ENCODE data around the gene INTS3. TPM values are rescaled to one million over a fixed set of nuclear protein-coding genes. Genes with fewer than 3 reads are reported as not detected.

Gene INTS3
- total and polyA plus RNA-seq, 2 of the 8 experiments (the other 6 are each of a cell fraction or from before 2014, with no cell fraction given), result 66.8 to 93.2 TPM

- H4K5ac ChIP-seq (ENCODE audit: insufficient read length, low read depth, low read length), result no peak overlapping the region
These were observed 74.2 kb downstream of the INTS3 start for GRCh38 chr1:153801786-153802697.

More at GRCh38 chr1:153801786-153802697, 74.2 kb downstream of the INTS3 start:
- Histone ChIP-seq H3K23ac (ENCODE audit: insufficient read length) (no peak overlapping the region), H3K9me3 (ENCODE audit: insufficient read depth in 2 of 2, low read depth in 1 of 2, low read length in 1 of 2) (no peaks in the 10 kb centered on the region), H2BK120ac (replicated peaks; ENCODE audit: low read depth, low read length) (no peak overlapping the region), H2BK12ac (ENCODE audit: low read depth, low read length) (no peak overlapping the region), H4K8ac (ENCODE audit: extremely low read depth, insufficient read depth, low read length) (no peak overlapping the region; the same call in 1 of the 2 replicates), H3K23me2 (ENCODE audit: low read depth, low read length) (no peaks in the 10 kb centered on the region), H3K4ac (replicated peaks; ENCODE audit: insufficient read length, low read depth, low read length) (no peak overlapping the region), H2AK5ac (ENCODE audit: low read depth, low read length) (no peak overlapping the region), H3K4me3 (ENCODE audit: extremely low read depth in 1 of 4, insufficient read depth in 2 of 4, low read depth in 3 of 4, low read length in 4 of 4) (no peak overlapping the region), H2BK5ac (ENCODE audit: low read depth, low read length) (no peak overlapping the region), H3K4me1 (replicated peaks in 1 of 4; ENCODE audit: control insufficient read depth in 3 of 4, insufficient read depth in 4 of 4, low read length in 3 of 4) (no peaks in the 10 kb centered on the region; a peak in 1 of 7 replicates), H3K56ac (replicated peaks; ENCODE audit: insufficient read length, low read depth, low read length) (no peak overlapping the region), H3K79me2 (ENCODE audit: control insufficient read depth in 1 of 2, insufficient read depth in 2 of 2, low read length in 2 of 2) (no peaks in the 10 kb centered on the region), H4K91ac (replicated peaks; ENCODE audit: insufficient read length, low read length) (no peak overlapping the region), H3K18ac (ENCODE audit: extremely low read depth, low read length) (no peak overlapping the region), H3K14ac (ENCODE audit: insufficient read length) (no peak overlapping the region), H3K36me3 (ENCODE audit: control insufficient read depth in 2 of 4, insufficient read depth in 4 of 4, low read length in 3 of 4) (peaks cover 0 to 7% (median under 1%) of the 10 kb centered on the region in 4 experiments; a peak in 2 of 8 replicates), H2BK15ac (ENCODE audit: low read length) (no peak overlapping the region), H3K4me2 (ENCODE audit: insufficient read depth in 1 of 2, low read depth in 2 of 2, low read length in 2 of 2) (no peak overlapping the region), H3K79me1 (ENCODE audit: low read depth, low read length) (0 out of 2 replicates have a peak, but pooled peaks cover 2% of the 10 kb centered on the region), H3K27me3 (replicated peaks in 1 of 4; ENCODE audit: control insufficient read depth in 3 of 4, extremely low read depth in 1 of 4, insufficient read depth in 3 of 4, low read length in 3 of 4) (no peaks in the 10 kb centered on the region), H3K27ac (ENCODE audit: low read depth, low read length) (no peak overlapping the region), H4K20me1 (replicated peaks in 1 of 2; ENCODE audit: control insufficient read depth in 1 of 2, insufficient read depth in 2 of 2, low read length in 2 of 2) (peaks cover 0 to 4% of the 10 kb centered on the region in 2 experiments), H2AFZ (ENCODE audit: low read length) (no peak overlapping the region), H2BK20ac (ENCODE audit: low read length) (no peak overlapping the region), H3K9ac (replicated peaks in 1 of 4; ENCODE audit: extremely low read depth in 1 of 4, low read depth in 3 of 4, low read length in 3 of 4) (no peak overlapping the region; a peak in 1 of 7 replicates)
- DNase-seq (ENCODE audit: low read depth in 1 of 2, low spot score in 2 of 2), result no peak
- POLR2A ChIA-PET (ENCODE audit: partially characterized antibody), result interaction anchor here (0.6 to 15.1 kb wide), 9 partner anchors 12 to 191 kb away, joined by 3 to 153 read pairs (median 5); partner anchors contain the start of genes GATAD2B, JTB, RPS27 and SLC27A3
- FAIRE-seq, result no peak
- 80% methylated on average over 7 of the region's 7 CpGs; no CpG with 5 or more reads in 1 of the 2 experiments for WGBS, 2 experiments (ENCODE audit: extremely low coverage in 1 of 2, insufficient coverage in 1 of 2, insufficient read length in 1 of 2, insufficient replicate concordance in 2 of 2, low coverage in 1 of 2, low lambda C conversion rate in 2 of 2, missing lambda C conversion rate in 1 of 2)
- CTCF ChIA-PET (ENCODE audit: partially characterized antibody), result interaction anchor here (0.9 to 3.3 kb wide), 7 partner anchors 9 to 185 kb away, joined by 3 to 11 read pairs (median 3); partner anchors contain the start of gene DENND4B
- TF ChIP-seq SP2 (IDR thresholded peaks at IDR 0.05; ENCODE audit: low read length), result no peak
- TF ChIP-seq EGR1 (IDR thresholded peaks at IDR 0.05; ENCODE audit: borderline replicate concordance, low read depth, low read length), result no peak
- no peak for TF ChIP-seq SRF (IDR thresholded peaks at IDR 0.05; ENCODE audit: low read depth, low read length)
- TF ChIP-seq TCF12 (IDR thresholded peaks at IDR 0.05; ENCODE audit: low read depth, low read length), result no peak
- no peak for TF ChIP-seq YY1 (IDR thresholded peaks at IDR 0.05; ENCODE audit: low read depth, low read length)
- TF ChIP-seq KDM5A (IDR thresholded peaks at IDR 0.05; ENCODE audit: low read length), result no peak
- TF ChIP-seq POLR2AphosphoS5 (IDR thresholded peaks at IDR 0.05; ENCODE audit: low read depth, low read length), result peak; percentile 26; the same call in 1 of the 2 replicates

Measured in H1 (cell line).